ENCODE results near the gene WNT7A.
"Not testable (repeated sequence)": the region's sequence is repeated elsewhere in the genome, so short reads cannot be mapped to it uniquely, and the experiment has no call there.

WNT7A gene

GRCh38 chr3:13865106-13865505 lies 14.8 kb downstream of the WNT7A start:
- DNase-seq, result no peak

- no peak for DNase-seq
Measured at GRCh38 chr3:13863965-13864595, 15.8 kb downstream of the WNT7A start.

- DNase-seq, result no peak
Measured at GRCh38 chr3:13863382-13863952, 16.4 kb downstream of the WNT7A start.

GRCh38 chr3:13861461-13861860 lies 18.4 kb downstream of the WNT7A start:
- no peak for DNase-seq

GRCh38 chr3:13860001-13860400 lies 19.9 kb downstream of the WNT7A start:
- no peak for DNase-seq

- DNase-seq, result no peak
Measured at GRCh38 chr3:13858768-13859520, 20.9 kb downstream of the WNT7A start.

GRCh38 chr3:13857702-13858380 lies 22.0 kb downstream of the WNT7A start:
- no peak for DNase-seq

GRCh38 chr3:13856628-13857027 lies 23.2 kb downstream of the WNT7A start:
- DNase-seq, result not testable (repeated sequence)

- DNase-seq, result no peak
Measured at GRCh38 chr3:13856006-13856405, 23.9 kb downstream of the WNT7A start.

GRCh38 chr3:13854492-13854891 lies 25.4 kb downstream of the WNT7A start:
- no peak for DNase-seq

- no peak for DNase-seq
Measured at GRCh38 chr3:13853978-13854296, 25.9 kb downstream of the WNT7A start.

- no peak for DNase-seq
Measured at GRCh38 chr3:13853256-13853977, 26.5 kb downstream of the WNT7A start.

- DNase-seq, result no peak
Measured at GRCh38 chr3:13852638-13853009, 27.2 kb downstream of the WNT7A start.

- DNase-seq, result no peak
Measured at GRCh38 chr3:13851997-13852637, 27.8 kb downstream of the WNT7A start.

- no peak for DNase-seq
Measured at GRCh38 chr3:13851091-13851849, 28.6 kb downstream of the WNT7A start.

- DNase-seq, result no peak
Measured at GRCh38 chr3:13850161-13850945, 29.5 kb downstream of the WNT7A start.

GRCh38 chr3:13849018-13849417 lies 30.9 kb downstream of the WNT7A start:
- no peak for DNase-seq

- DNase-seq, result no peak
Measured at GRCh38 chr3:13846716-13847570, 32.9 kb downstream of the WNT7A start.

GRCh38 chr3:13846238-13846637 lies 33.6 kb downstream of the WNT7A start:
- DNase-seq, result no peak

- no peak for DNase-seq
Measured at GRCh38 chr3:13845806-13846205, 34.1 kb downstream of the WNT7A start.

Measured in CD4-positive, alpha-beta T cell treated with Interleukin-4 for 1 hour (primary cell).